GM20000 (cell line): Measurements from ENCODE around the gene TBC1D22B.
"Not testable (repeated sequence)": the region's sequence is repeated elsewhere in the genome, so short reads cannot be mapped to it uniquely, and the experiment has no call there.

ENCODE experiments used
- DNase-seq: peaks from one replicate; pipeline ENCODE4 v3.0.0; 2012; ENCODE audit warnings: low spot score
- CTCF ChIP-seq: IDR thresholded peaks from 2 replicates; pipeline ENCODE4 v1.5.1; 2012; ENCODE audit warnings: mild to moderate bottlenecking, control low read depth; ENCODE audit errors: extremely low read depth, missing control alignments

The TBC1D22B gene

GRCh38 chr6:37324131-37325033 lies 66.8 kb downstream of the TBC1D22B start:
- no peak for DNase-seq
- TF ChIP-seq CTCF: no peak

DNA sequence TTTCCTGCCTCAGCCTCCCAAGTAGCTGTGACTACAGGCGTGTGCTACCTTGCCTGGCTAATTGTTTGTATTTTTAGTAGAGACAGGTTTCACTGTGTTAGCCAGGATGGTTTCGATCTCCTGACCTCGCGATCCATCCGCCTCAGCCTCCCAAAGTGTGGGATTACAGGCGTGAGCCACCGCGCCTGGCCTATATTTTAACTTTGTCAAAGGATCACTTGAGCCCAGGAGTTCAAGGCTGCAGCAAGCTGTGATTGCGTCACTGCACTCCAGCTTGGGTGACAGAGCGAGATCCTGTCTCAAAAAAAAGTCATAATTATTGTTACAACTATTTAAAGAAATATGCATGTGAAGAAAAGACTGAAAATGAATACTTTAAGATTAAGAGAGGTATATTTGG lies 72.8 kb downstream of the TBC1D22B start:
- not testable (repeated sequence) for DNase-seq

- DNase-seq: no peak
Measured at GRCh38 chr6:37331047-37331446, 73.5 kb downstream of the TBC1D22B start.

GRCh38 chr6:37332894-37333293 lies 75.3 kb downstream of the TBC1D22B start:
- TF ChIP-seq CTCF: no peak
- DNase-seq: no peak

More at GRCh38 chr6:37331047-37331446, 73.5 kb downstream of the TBC1D22B start:
- TF ChIP-seq CTCF: no peak

DNA sequence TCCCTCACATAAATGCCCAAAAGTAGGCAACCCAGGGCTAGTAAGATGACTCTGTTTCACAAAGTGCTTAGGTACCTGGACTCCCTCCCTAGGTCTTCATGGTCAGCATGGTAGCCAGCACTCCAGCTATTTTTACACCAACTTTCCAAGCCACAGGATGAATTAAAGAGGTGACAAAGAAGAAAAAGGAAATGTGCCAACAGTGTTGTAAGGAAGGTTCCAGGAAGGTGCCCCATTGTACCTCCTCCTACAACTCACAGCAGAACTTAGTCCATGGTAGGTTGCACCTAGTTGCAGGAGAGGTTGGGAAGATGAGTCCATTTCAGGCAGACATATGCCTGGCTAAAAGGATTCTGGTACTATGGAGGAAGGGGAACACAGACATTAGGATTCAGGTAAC lies 76.5 kb downstream of the TBC1D22B start:
- no peak for TF ChIP-seq CTCF
- DNase-seq: no peak

GRCh38 chr6:37338317-37338716 lies 80.7 kb downstream of the TBC1D22B start:
- not testable (repeated sequence) for DNase-seq

- no peak for DNase-seq
- no peak for TF ChIP-seq CTCF
Measured at GRCh38 chr6:37338745-37339255, 81.2 kb downstream of the TBC1D22B start.

DNA sequence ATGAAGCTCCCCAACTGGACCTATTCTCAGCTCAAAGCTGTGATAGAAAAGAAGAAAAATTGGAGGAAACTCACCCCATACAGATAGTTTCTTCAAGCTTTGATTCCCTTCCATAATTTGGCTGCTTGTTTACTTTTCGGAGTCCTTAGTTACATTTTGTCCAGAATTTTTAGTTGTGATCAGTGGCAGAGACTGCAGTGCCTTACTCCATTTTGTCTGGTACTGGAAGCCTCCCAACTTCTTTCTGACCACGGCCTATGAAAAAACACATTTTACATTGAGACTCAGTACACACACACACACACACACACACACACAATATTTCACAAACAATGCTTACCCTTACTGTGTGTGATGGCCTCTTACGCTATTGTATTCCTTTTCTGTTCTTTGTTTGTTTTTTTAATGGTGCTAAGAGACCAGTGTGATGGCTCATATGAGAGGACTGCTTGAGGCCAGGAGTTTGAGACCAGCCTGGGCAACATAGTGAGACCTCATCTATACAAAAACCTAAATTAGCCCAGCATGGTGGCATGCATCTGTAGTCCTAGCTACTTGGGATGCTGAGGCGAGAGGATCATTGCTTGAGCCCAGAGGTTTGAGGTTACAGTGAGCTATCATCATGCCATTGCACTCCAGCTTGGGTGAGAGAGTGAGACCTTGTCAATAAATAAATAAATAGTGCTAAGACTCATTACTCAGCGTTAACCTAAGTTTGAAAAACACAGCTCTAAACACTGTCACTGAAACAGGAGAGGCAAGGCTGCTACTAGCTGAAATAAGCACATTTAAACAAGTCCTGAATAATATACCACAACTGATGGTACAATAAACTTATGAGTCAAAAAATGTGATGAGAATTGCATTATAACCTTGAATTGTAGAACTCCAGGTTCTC lies 82.4 kb downstream of the TBC1D22B start:
- no peak for TF ChIP-seq CTCF
- DNase-seq: no peak
